Lower lobe of right lung (tissue), 2 donors: Measurements from ENCODE around the gene PLXNA4. TPM values are rescaled to one million over a fixed set of nuclear protein-coding genes. Genes with fewer than 3 reads are reported as not detected.

ENCODE experiments used
- ATAC-seq, 2 donors: fragments of 200-7000 bp; cut with Tn5 transposase; one replicate each; pipeline ENCODE4 v1.9.1; 2020 to 2022; ENCODE audit warnings: mild to moderate bottlenecking in 2 of 2, moderate library complexity in 2 of 2
- DNase-seq: peaks from one replicate; pipeline ENCODE4 v3.0.0-alpha.2; 2020
- H3K27ac ChIP-seq: fragments of 200-600 bp; one replicate; pipeline ENCODE4 v1.8.0; 2022
- H3K27me3 ChIP-seq: fragments of 200-600 bp; one replicate; pipeline ENCODE4 v1.8.0; 2022; ENCODE audit warnings: low read depth
- H3K36me3 ChIP-seq: fragments of 200-600 bp; one replicate; pipeline ENCODE4 v1.8.0; 2022; ENCODE audit warnings: mild to moderate bottlenecking
- H3K4me1 ChIP-seq: fragments of 200-600 bp; one replicate; pipeline ENCODE4 v1.8.0; 2022
- H3K4me3 ChIP-seq: fragments of 200-600 bp; one replicate; pipeline ENCODE4 v1.8.0; 2022; ENCODE audit warnings: mild to moderate bottlenecking
- H3K9me3 ChIP-seq: fragments of 200-600 bp; one replicate; pipeline ENCODE4 v1.8.0; 2022
- intact Hi-C: fragments of 100-400 bp; cut with DNase I; formaldehyde crosslinking; loops from one replicate; pipeline ENCODE4 v1.11.0; 2022
- total RNA-seq: library from RNA; stranded (reverse); fragmentation: NEBNext Ultra II Directional; extraction: Animal tissue kit (Norgen Biotek cat#: 25700); gene quantifications from one replicate; pipeline ENCODE4 v1.2.1, GENCODE V29; 2021
- TF ChIP-seq, protein P1 (sequence below): fragments of 200-600 bp; IDR thresholded peaks from one replicate; pipeline ENCODE4 v1.8.0; 2022; ENCODE audit warnings: antibody characterized with exemption, mild to moderate bottlenecking
- donor health status: DM: no; HTN: yes; CAD: no; lungs with severe emphysema.

Gene PLXNA4
- total RNA-seq, 1 donor from 2014 or later = 4.3 TPM

GRCh38 chr7:132073920-132074589 is 502.2 kb downstream of the PLXNA4 start:
- intact Hi-C loops = no loop called here
- no peak for ATAC-seq
- H3K27me3 ChIP-seq = no peaks in the 10 kb centered on the region
- no peak for DNase-seq
- no peaks in the 10 kb centered on the region for H3K4me1 ChIP-seq
- H3K27ac ChIP-seq = no peak overlapping the region
- TF ChIP-seq, protein P1, sequence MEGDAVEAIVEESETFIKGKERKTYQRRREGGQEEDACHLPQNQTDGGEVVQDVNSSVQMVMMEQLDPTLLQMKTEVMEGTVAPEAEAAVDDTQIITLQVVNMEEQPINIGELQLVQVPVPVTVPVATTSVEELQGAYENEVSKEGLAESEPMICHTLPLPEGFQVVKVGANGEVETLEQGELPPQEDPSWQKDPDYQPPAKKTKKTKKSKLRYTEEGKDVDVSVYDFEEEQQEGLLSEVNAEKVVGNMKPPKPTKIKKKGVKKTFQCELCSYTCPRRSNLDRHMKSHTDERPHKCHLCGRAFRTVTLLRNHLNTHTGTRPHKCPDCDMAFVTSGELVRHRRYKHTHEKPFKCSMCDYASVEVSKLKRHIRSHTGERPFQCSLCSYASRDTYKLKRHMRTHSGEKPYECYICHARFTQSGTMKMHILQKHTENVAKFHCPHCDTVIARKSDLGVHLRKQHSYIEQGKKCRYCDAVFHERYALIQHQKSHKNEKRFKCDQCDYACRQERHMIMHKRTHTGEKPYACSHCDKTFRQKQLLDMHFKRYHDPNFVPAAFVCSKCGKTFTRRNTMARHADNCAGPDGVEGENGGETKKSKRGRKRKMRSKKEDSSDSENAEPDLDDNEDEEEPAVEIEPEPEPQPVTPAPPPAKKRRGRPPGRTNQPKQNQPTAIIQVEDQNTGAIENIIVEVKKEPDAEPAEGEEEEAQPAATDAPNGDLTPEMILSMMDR = no peak
- no peaks in the 10 kb centered on the region for H3K9me3 ChIP-seq
- H3K36me3 ChIP-seq = no peaks in the 10 kb centered on the region
- no peak overlapping the region for H3K4me3 ChIP-seq
